CD4-positive, alpha-beta T cell (primary cell): ENCODE data around the gene SERINC1. TPM values are rescaled to one million over a fixed set of nuclear protein-coding genes. Genes with fewer than 3 reads are reported as not detected.

Experiments
- ATAC-seq: fragments of 200-7000 bp; cut with Tn5 transposase; one replicate; pipeline ENCODE4 v1.10.0; 2022; ENCODE audit warnings: mild to moderate bottlenecking; ENCODE audit not compliant: poor library complexity
- CTCF ChIA-PET: fragments of 350-600 bp; sonication (Branson Sonifier 250); formaldehyde crosslinking; loops from one replicate; lab custom pipeline; 2021; ENCODE audit warnings: antibody characterized with exemption, inconsistent platforms; lab: Charles Lee
- POLR2A ChIA-PET: fragments of 350-600 bp; sonication (Branson Sonifier 250); formaldehyde crosslinking; loops from one replicate; lab custom pipeline; 2021; ENCODE audit warnings: antibody characterized with exemption, inconsistent platforms; lab: Charles Lee
- DNase-seq, 14 experiments: peaks; one replicate each; pipeline ENCODE4 v3.0.0-alpha.2; 2013 to 2020; ENCODE audit warnings: mixed read lengths in 2 of 14
- H3K27ac ChIP-seq, 2 donors: one replicate each; pipeline versions ENCODE4 v1.5.1 to v1.7.0; 2013; ENCODE audit warnings: low read length in 2 of 2, low read depth in 1 of 2, mild to moderate bottlenecking in 1 of 2
- H3K27me3 ChIP-seq, 2 experiments: 1 replicate in 1 of 2; 2 replicates in 1 of 2; pipeline versions ENCODE4 v1.6.1 to v1.7.0; 2013; ENCODE audit warnings: low read length in 2 of 2, control low read depth in 1 of 2, mild to moderate bottlenecking in 1 of 2, moderate library complexity in 1 of 2; ENCODE audit not compliant: insufficient read depth in 2 of 2, control insufficient read depth in 1 of 2
- H3K36me3 ChIP-seq: one replicate; pipeline ENCODE4 v1.6.1; 2013; ENCODE audit warnings: low read length, control low read depth; ENCODE audit not compliant: insufficient read depth
- H3K4me1 ChIP-seq: one replicate; pipeline ENCODE4 v1.6.1; 2013; ENCODE audit warnings: low read length, control low read depth; ENCODE audit not compliant: insufficient read depth
- H3K4me3 ChIP-seq: one replicate; pipeline ENCODE4 v1.5.1; 2013; ENCODE audit warnings: mild to moderate bottlenecking, low read length, moderate library complexity
- H3K9me3 ChIP-seq, 2 experiments: 1 replicate in 1 of 2; 2 replicates in 1 of 2; pipeline versions ENCODE4 v1.6.1 to v1.7.0; 2013; ENCODE audit warnings: low read length in 2 of 2, mild to moderate bottlenecking in 2 of 2, control low read depth in 1 of 2, moderate library complexity in 1 of 2; ENCODE audit not compliant: control insufficient read depth in 1 of 2, insufficient read depth in 1 of 2
- H3K27ac Mint-ChIP-seq: one replicate; pipeline ENCODE4 v1.8.0; 2020; ENCODE audit warnings: mixed read lengths
- H3K27me3 Mint-ChIP-seq: one replicate; pipeline ENCODE4 v1.8.0; 2021; ENCODE audit warnings: mixed read lengths
- H3K36me3 Mint-ChIP-seq: one replicate; pipeline ENCODE4 v1.8.0; 2021; ENCODE audit warnings: low read depth, mixed read lengths
- H3K4me1 Mint-ChIP-seq: one replicate; pipeline ENCODE4 v1.8.0; 2021; ENCODE audit warnings: low read depth, mixed read lengths
- H3K4me3 Mint-ChIP-seq: one replicate; pipeline ENCODE4 v1.8.0; 2020; ENCODE audit warnings: mild to moderate bottlenecking, mixed read lengths
- H3K9me3 Mint-ChIP-seq: one replicate; pipeline ENCODE4 v1.8.0; 2020; ENCODE audit warnings: mixed read lengths
- CTCF ChIP-seq: fragments of 200-600 bp; IDR thresholded peaks from one replicate; pipeline ENCODE4 v1.8.0; 2022; ENCODE audit warnings: antibody characterized with exemption, mild to moderate bottlenecking
- intact Hi-C, 2 experiments: fragments of 100-400 bp; cut with DNase I in 1 of 2; cut with micrococcal nuclease in 1 of 2; formaldehyde crosslinking; loops; one replicate each; pipeline versions ENCODE4 v1.15.1 to v1.9.0; 2023 to 2025; cut with DNase I, micrococcal nuclease
- total RNA-seq, 174 experiments: library from RNA in 2 of 174; stranded (reverse) in 2 of 174; gene quantifications; one replicate each; pipeline ENCODE4 v1.2.3 and lab custom pipeline; 2021 to 2026

The SERINC1 gene
- total RNA-seq, 2 experiments from 2014 or later, result 175 to 178 TPM

GRCh38 chr6:122405417-122405816 lies 66.2 kb downstream of the SERINC1 start:
- ATAC-seq (no peak), DNase-seq (peak in 2 of 14 experiments; percentile 18 to 19)
- CTCF ChIA-PET, result no interaction called here
- Mint-ChIP-seq H3K4me1 (peaks cover 90% of the 10 kb centered on the region), H3K27ac (peak overlapping the region; percentile 82), H3K9me3 (no peaks in the 10 kb centered on the region), H3K4me3 (no peak overlapping the region), H3K27me3 (no peaks in the 10 kb centered on the region), H3K36me3 (peaks cover 37% of the 10 kb centered on the region)
- H3K27me3 ChIP-seq, result no peaks in the 10 kb centered on the region
- intact Hi-C loops, result loop anchor here in 1 of 2 experiments (10.0 kb wide), 1 partner anchor 1071 kb away; the partner anchor contains the start of gene TBC1D32
- peaks cover 15% of the 10 kb centered on the region for H3K4me1 ChIP-seq
- no peak for TF ChIP-seq CTCF
- POLR2A ChIA-PET, result interaction anchor here (1.0 to 1.4 kb wide), 2 partner anchors 11 to 67 kb away, joined by 3 read pairs; no protein-coding TSS in a partner anchor
- no peak overlapping the region for H3K27ac ChIP-seq
- no peaks in the 10 kb centered on the region for H3K36me3 ChIP-seq
- H3K9me3 ChIP-seq, result no peaks in the 10 kb centered on the region
- H3K4me3 ChIP-seq, result no peak overlapping the region

GRCh38 chr6:122404444-122404843 lies 67.2 kb downstream of the SERINC1 start:
- Mint-ChIP-seq H3K27ac (peak overlapping the region; percentile 4), H3K4me1 (peaks cover 83% of the 10 kb centered on the region), H3K4me3 (no peak overlapping the region), H3K27me3 (no peaks in the 10 kb centered on the region), H3K9me3 (no peaks in the 10 kb centered on the region), H3K36me3 (peaks cover 42% of the 10 kb centered on the region)
- Histone ChIP-seq H3K27me3 (no peaks in the 10 kb centered on the region), H3K27ac (no peak overlapping the region), H3K4me3 (no peak overlapping the region), H3K36me3 (no peaks in the 10 kb centered on the region), H3K4me1 (peaks cover 16% of the 10 kb centered on the region), H3K9me3 (no peaks in the 10 kb centered on the region)
- intact Hi-C loops, result loop anchor here (5.0 to 10.0 kb wide), 2 partner anchors 48 to 1070 kb away; partner anchors contain the start of gene TBC1D32 (in 1 of the 2)
- no peak for TF ChIP-seq CTCF
- ChIA-PET CTCF (interaction anchor here (1.0 kb wide), 1 partner anchor 75 kb away, joined by 3 read pairs; no protein-coding TSS in a partner anchor), POLR2A (interaction anchor here (1.4 kb wide), 1 partner anchor 12 kb away, joined by 3 read pairs; no protein-coding TSS in a partner anchor)
- DNase-seq (no peak), ATAC-seq (no peak)

- H3K27me3 Mint-ChIP-seq, result no peaks in the 10 kb centered on the region
- no peak for ATAC-seq
- peaks cover 12% of the 10 kb centered on the region for H3K4me1 ChIP-seq
- H3K27ac Mint-ChIP-seq, result peak overlapping the region; percentile 86
- TF ChIP-seq CTCF, result no peak
- H3K9me3 ChIP-seq, result no peaks in the 10 kb centered on the region
- H3K4me1 Mint-ChIP-seq, result peaks cover 56% of the 10 kb centered on the region
- H3K27ac ChIP-seq, result no peak overlapping the region
- ChIA-PET CTCF (interaction anchor here (1.2 kb wide), 2 partner anchors 17 to 19 kb away, joined by 4 read pairs; no protein-coding TSS in a partner anchor), POLR2A (interaction anchor here (0.8 to 1.2 kb wide), 2 partner anchors 25 to 70 kb away, joined by 3 to 8 read pairs; partner anchors contain the start of gene SERINC1)
- H3K27me3 ChIP-seq, result no peaks in the 10 kb centered on the region
- H3K36me3 Mint-ChIP-seq, result peaks cover 27% of the 10 kb centered on the region
- H3K36me3 ChIP-seq, result no peaks in the 10 kb centered on the region
- H3K9me3 Mint-ChIP-seq, result no peaks in the 10 kb centered on the region
- H3K4me3 Mint-ChIP-seq, result peak overlapping the region; percentile 100
- no peak for DNase-seq
- intact Hi-C loops, result loop anchor here (2.0 to 10.0 kb wide), 3 partner anchors 51 to 1066 kb away; partner anchors contain the start of genes SERINC1 (in 1 of the 2) and TBC1D32 (in 1 of the 2)
- H3K4me3 ChIP-seq, result peak overlapping the region; percentile 94
Measured at GRCh38 chr6:122401104-122401503, 70.5 kb downstream of the SERINC1 start.
